A673 (cell line): ENCODE data around the gene ABCB1. TPM values are rescaled to one million over a fixed set of nuclear protein-coding genes. Genes with fewer than 3 reads are reported as not detected.

Experiments
- BruUV-seq: library from RNA; stranded (reverse); fragments of 400-500 nt; replicated peaks from 2 replicates; lab custom pipeline; 2021; lab: Mats Ljungman, UMichigan
- CTCF ChIA-PET: fragments of 300-600 bp; sonication (Branson Sonifier 250); formaldehyde crosslinking; loops from one replicate; lab custom pipeline; 2022; ENCODE audit warnings: antibody characterized with exemption; lab: Charles Lee
- POLR2A ChIA-PET: fragments of 300-600 bp; sonication (Branson Sonifier 250); formaldehyde crosslinking; loops from one replicate; lab custom pipeline; 2022; ENCODE audit warnings: antibody characterized with exemption; ENCODE audit not compliant: low non-redundant PET; lab: Charles Lee
- DNase-seq: peaks from one replicate; pipeline ENCODE4 v3.0.0-alpha.2; 2015; ENCODE audit warnings: low spot score
- H3K27ac ChIP-seq: fragments of 200-600 bp; sonication (generic); 2 replicates; pipeline ENCODE4 v1.5.1; 2016; ENCODE audit warnings: mixed run types, low read depth, mild to moderate bottlenecking, mixed read lengths, antibody characterized with exemption, low read length; ENCODE audit not compliant: poor library complexity, severe bottlenecking
- H3K27me3 ChIP-seq: fragments of 200-600 bp; sonication (generic); replicated peaks from 2 replicates; pipeline ENCODE4 v1.6.1; 2017; ENCODE audit warnings: mixed run types, low read depth, mild to moderate bottlenecking, mixed read lengths, antibody characterized with exemption, low read length; ENCODE audit not compliant: insufficient read depth, poor library complexity
- H3K36me3 ChIP-seq: fragments of 200-600 bp; sonication (generic); 2 replicates; pipeline ENCODE4 v1.6.1; 2016; ENCODE audit warnings: mixed run types, mild to moderate bottlenecking, mixed read lengths, antibody characterized with exemption, low read length; ENCODE audit not compliant: insufficient read depth, poor library complexity, severe bottlenecking
- H3K4me1 ChIP-seq: fragments of 200-600 bp; sonication (generic); 2 replicates; pipeline ENCODE4 v1.6.1; 2017; ENCODE audit warnings: mixed run types, mild to moderate bottlenecking, mixed read lengths, antibody characterized with exemption, low read length; ENCODE audit not compliant: insufficient read depth, poor library complexity, severe bottlenecking
- H3K4me3 ChIP-seq: fragments of 200-600 bp; sonication (generic); 2 replicates; pipeline ENCODE4 v1.5.1; 2016; ENCODE audit warnings: low read depth, mixed run types, mild to moderate bottlenecking, mixed read lengths, low read length; ENCODE audit not compliant: poor library complexity, severe bottlenecking
- H3K9me3 ChIP-seq: fragments of 200-600 bp; sonication (generic); 2 replicates; pipeline ENCODE4 v1.6.1; 2016; ENCODE audit warnings: mixed run types, low read depth, mild to moderate bottlenecking, mixed read lengths, antibody characterized with exemption, low read length; ENCODE audit not compliant: poor library complexity, severe bottlenecking
- CTCF ChIP-seq: fragments of 300-800, 200-600 bp; sonication (generic); conservative IDR thresholded peaks from 2 replicates; pipeline ENCODE4 v1.5.1; 2017; ENCODE audit warnings: low read depth, mild to moderate bottlenecking, antibody characterized with exemption, low read length, moderate library complexity, mixed read lengths
- EZH2 ChIP-seq: fragments of 200-600 bp; sonication (generic); IDR thresholded peaks from 2 replicates; pipeline ENCODE4 v1.6.1; 2017; ENCODE audit warnings: borderline replicate concordance, low read depth, mild to moderate bottlenecking, mixed read lengths, antibody characterized with exemption, low read length; ENCODE audit not compliant: poor library complexity, severe bottlenecking
- intact Hi-C: fragments of 100-400 bp; cut with micrococcal nuclease; formaldehyde crosslinking; loops from one replicate; pipeline ENCODE4 v1.10.0; 2022; ENCODE audit not compliant: unreplicated experiment
- total RNA-seq: library from RNA; stranded (reverse); gene quantifications from 2 replicates; pipeline ENCODE4 v1.2.3, GENCODE V29; 2021

ABCB1 gene
- total RNA-seq, 1 experiment from 2014 or later: not detected

- Histone ChIP-seq H3K27ac (no peak overlapping the region), H3K4me1 (no peaks in the 10 kb centered on the region), H3K36me3 (no peaks in the 10 kb centered on the region), H3K4me3 (no peak overlapping the region), H3K9me3 (no peaks in the 10 kb centered on the region), H3K27me3 (no peaks in the 10 kb centered on the region)
- no peak for DNase-seq
- CTCF ChIA-PET: no interaction called here
- no TSS peak for BruUV-seq
- intact Hi-C loops: no loop called here
- POLR2A ChIA-PET: no interaction called here
- TF ChIP-seq CTCF (no peak), EZH2 (no peak)
Measured at GRCh38 chr7:87510411-87510875, 90.2 kb downstream of the ABCB1 start.

DNA sequence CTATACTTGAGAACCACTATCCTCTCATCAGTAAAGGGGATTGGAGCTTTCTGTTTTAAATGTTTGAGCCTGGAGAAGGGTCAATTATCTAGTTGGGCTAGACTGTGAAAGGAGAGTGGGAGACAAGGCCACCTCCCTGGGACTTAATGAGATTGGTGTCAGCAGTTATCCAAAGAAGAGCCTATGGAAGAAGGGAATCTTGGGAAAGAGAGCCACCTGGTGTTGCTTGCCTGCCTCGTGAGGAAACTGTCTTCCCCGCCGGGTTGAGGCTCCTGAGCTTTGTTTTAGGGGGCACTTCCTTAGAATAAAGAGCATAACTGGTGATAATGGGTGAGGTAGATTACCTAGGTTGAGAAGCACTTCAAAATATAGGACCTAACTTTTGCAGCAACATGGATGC is 93.2 kb downstream of the ABCB1 start:
- Histone ChIP-seq H3K27ac (no peak overlapping the region), H3K27me3 (peaks cover 4% of the 10 kb centered on the region), H3K4me1 (no peaks in the 10 kb centered on the region), H3K4me3 (no peak overlapping the region), H3K36me3 (no peaks in the 10 kb centered on the region), H3K9me3 (no peaks in the 10 kb centered on the region)
- CTCF ChIA-PET: no interaction called here
- DNase-seq: peak; percentile 3
- BruUV-seq: no TSS peak
- no peak for TF ChIP-seq EZH2
- TF ChIP-seq CTCF: no peak
- POLR2A ChIA-PET: no interaction called here
- intact Hi-C loops: loop anchor here (5.0 to 10.0 kb wide), 3 partner anchors 375 to 657 kb away; no protein-coding TSS in a partner anchor

GRCh38 chr7:87506246-87507180 is 94.2 kb downstream of the ABCB1 start:
- DNase-seq: peak; percentile 14
- Histone ChIP-seq H3K27ac (no peak overlapping the region), H3K27me3 (peaks cover 4% of the 10 kb centered on the region), H3K4me1 (no peaks in the 10 kb centered on the region), H3K4me3 (no peak overlapping the region), H3K36me3 (no peaks in the 10 kb centered on the region), H3K9me3 (no peaks in the 10 kb centered on the region)
- ChIA-PET POLR2A (no interaction called here), CTCF (no interaction called here)
- TF ChIP-seq EZH2: no peak
- peak; percentile 57 for TF ChIP-seq CTCF
- intact Hi-C loops: loop anchor here (5.0 to 10.0 kb wide), 3 partner anchors 376 to 658 kb away; no protein-coding TSS in a partner anchor
- no TSS peak for BruUV-seq
